Testis (tissue), 2 donors: Measurements from ENCODE around the gene HYLS1.

Experiments
- POLR2A ChIP-seq: fragments of 450-650 bp; IDR thresholded peaks from one replicate; pipeline ENCODE4 v1.6.1; 2017; ENCODE audit warnings: antibody characterized with exemption, mild to moderate bottlenecking, moderate library complexity
- TF ChIP-seq, protein P1 (sequence below), 3 experiments: fragments of 450-650 bp in 2 of 3; fragments of 200-600 bp in 1 of 3; sonication (generic) in 1 of 3; IDR thresholded peaks; one replicate each; pipeline ENCODE4 v1.5.1; 2016 to 2019; ENCODE audit warnings: antibody characterized with exemption in 3 of 3, mild to moderate bottlenecking in 2 of 3, moderate library complexity in 1 of 3

DNA sequence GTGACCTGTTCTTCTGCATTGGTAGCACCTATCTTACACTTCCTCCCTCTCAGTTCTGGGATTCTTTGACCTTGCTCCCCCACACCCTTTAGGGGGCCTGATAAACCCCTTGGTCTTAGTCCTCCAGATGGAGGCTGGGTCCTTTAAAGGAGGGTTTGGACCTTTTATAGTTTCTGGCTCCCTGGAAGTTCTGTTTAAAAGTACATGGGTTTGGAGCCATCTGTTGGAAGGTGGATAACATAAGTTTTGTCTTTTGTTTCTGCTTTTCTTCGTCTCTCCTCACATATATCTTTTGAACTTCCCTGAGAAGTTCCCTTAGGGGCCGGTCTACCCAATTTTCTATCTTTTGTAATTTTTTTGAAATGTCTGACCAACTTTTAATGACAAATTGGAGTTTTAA lies 17.9 kb upstream of the HYLS1 start:
- TF ChIP-seq, protein P1, sequence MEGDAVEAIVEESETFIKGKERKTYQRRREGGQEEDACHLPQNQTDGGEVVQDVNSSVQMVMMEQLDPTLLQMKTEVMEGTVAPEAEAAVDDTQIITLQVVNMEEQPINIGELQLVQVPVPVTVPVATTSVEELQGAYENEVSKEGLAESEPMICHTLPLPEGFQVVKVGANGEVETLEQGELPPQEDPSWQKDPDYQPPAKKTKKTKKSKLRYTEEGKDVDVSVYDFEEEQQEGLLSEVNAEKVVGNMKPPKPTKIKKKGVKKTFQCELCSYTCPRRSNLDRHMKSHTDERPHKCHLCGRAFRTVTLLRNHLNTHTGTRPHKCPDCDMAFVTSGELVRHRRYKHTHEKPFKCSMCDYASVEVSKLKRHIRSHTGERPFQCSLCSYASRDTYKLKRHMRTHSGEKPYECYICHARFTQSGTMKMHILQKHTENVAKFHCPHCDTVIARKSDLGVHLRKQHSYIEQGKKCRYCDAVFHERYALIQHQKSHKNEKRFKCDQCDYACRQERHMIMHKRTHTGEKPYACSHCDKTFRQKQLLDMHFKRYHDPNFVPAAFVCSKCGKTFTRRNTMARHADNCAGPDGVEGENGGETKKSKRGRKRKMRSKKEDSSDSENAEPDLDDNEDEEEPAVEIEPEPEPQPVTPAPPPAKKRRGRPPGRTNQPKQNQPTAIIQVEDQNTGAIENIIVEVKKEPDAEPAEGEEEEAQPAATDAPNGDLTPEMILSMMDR (IDR thresholded peaks at IDR 0.05), result no peak
- no peak for TF ChIP-seq POLR2A
